ENCODE data around the gene CLK2.
A peak's percentile ranks its signal among the peaks of the same experiment; 100 is the strongest.

Gene CLK2

GRCh38 chr1:155267373-155267772, 5.9 kb downstream of the CLK2 start:
- H3K9me3 Mint-ChIP-seq, result no peaks in the 10 kb centered on the region
- intact Hi-C loops (cut with micrococcal nuclease), result no loop called here
- no peaks in the 10 kb centered on the region for H3K27me3 Mint-ChIP-seq
- H3K36me3 Mint-ChIP-seq (ENCODE audit: low read depth), result peaks cover 98% of the 10 kb centered on the region
- H3K27ac Mint-ChIP-seq, result no peak overlapping the region
- no peak overlapping the region for H3K4me3 Mint-ChIP-seq
- peaks cover 33% of the 10 kb centered on the region for H3K4me1 Mint-ChIP-seq (ENCODE audit: low read depth)

- Mint-ChIP-seq H3K9me3 (no peaks in the 10 kb centered on the region), H3K27ac (no peak overlapping the region), H3K4me1 (ENCODE audit: low read depth) (peaks cover 31% of the 10 kb centered on the region), H3K36me3 (ENCODE audit: low read depth) (peaks cover 99% of the 10 kb centered on the region), H3K27me3 (no peaks in the 10 kb centered on the region), H3K4me3 (no peak overlapping the region)
- intact Hi-C loops (cut with micrococcal nuclease), result no loop called here
Measured at GRCh38 chr1:155266553-155266952, 6.8 kb downstream of the CLK2 start.

GRCh38 chr1:155263067-155263466, 10.2 kb downstream of the CLK2 start:
- Mint-ChIP-seq H3K27ac (peak overlapping the region; percentile 93), H3K4me3 (no peak overlapping the region), H3K4me1 (ENCODE audit: low read depth) (peaks cover 34% of the 10 kb centered on the region), H3K9me3 (no peaks in the 10 kb centered on the region), H3K27me3 (no peaks in the 10 kb centered on the region), H3K36me3 (ENCODE audit: low read depth) (peaks cover 98% of the 10 kb centered on the region)
- intact Hi-C loops (cut with micrococcal nuclease), result no loop called here

- Mint-ChIP-seq H3K4me1 (ENCODE audit: low read depth) (peaks cover 39% of the 10 kb centered on the region), H3K27me3 (no peaks in the 10 kb centered on the region), H3K27ac (peak within 1 kb of the TSS; percentile 93), H3K9me3 (no peaks in the 10 kb centered on the region), H3K36me3 (ENCODE audit: low read depth) (peaks cover 98% of the 10 kb centered on the region), H3K4me3 (peak within 1 kb of the TSS; percentile 95)
- intact Hi-C loops (cut with micrococcal nuclease), result loop anchor here (1.0 kb wide), 2 partner anchors 11 to 46 kb away; partner anchors contain the start of genes CLK2 and FDPS
Measured at GRCh38 chr1:155261852-155262673, 11.2 kb downstream of the CLK2 start, which contains the start of gene SCAMP3. SCAMP3 (minus strand) TSS chr1:155262360; CDS start chr1:155262151, 209 bp downstream.

GRCh38 chr1:155261493-155261851, 11.8 kb downstream of the CLK2 start:
- no peaks in the 10 kb centered on the region for H3K27me3 Mint-ChIP-seq
- H3K4me1 Mint-ChIP-seq (ENCODE audit: low read depth), result peaks cover 45% of the 10 kb centered on the region
- peak overlapping the region; percentile 93 for H3K27ac Mint-ChIP-seq
- intact Hi-C loops (cut with micrococcal nuclease), result no loop called here
- peak overlapping the region; percentile 95 for H3K4me3 Mint-ChIP-seq
- H3K36me3 Mint-ChIP-seq (ENCODE audit: low read depth), result peaks cover 98% of the 10 kb centered on the region
- no peaks in the 10 kb centered on the region for H3K9me3 Mint-ChIP-seq

- H3K27ac Mint-ChIP-seq, result peak overlapping the region; percentile 78
- no peak overlapping the region for H3K4me3 Mint-ChIP-seq
- peaks cover 98% of the 10 kb centered on the region for H3K36me3 Mint-ChIP-seq (ENCODE audit: low read depth)
- no peaks in the 10 kb centered on the region for H3K9me3 Mint-ChIP-seq
- peaks cover 54% of the 10 kb centered on the region for H3K4me1 Mint-ChIP-seq (ENCODE audit: low read depth)
- intact Hi-C loops (cut with micrococcal nuclease), result no loop called here
- no peaks in the 10 kb centered on the region for H3K27me3 Mint-ChIP-seq
Measured at GRCh38 chr1:155260276-155260675, 13.0 kb downstream of the CLK2 start.

GRCh38 chr1:155256058-155256852, 17.0 kb downstream of the CLK2 start:
- peak overlapping the region; percentile 90 for H3K27ac Mint-ChIP-seq
- H3K36me3 Mint-ChIP-seq (ENCODE audit: low read depth), result peaks cover 62% of the 10 kb centered on the region
- H3K27me3 Mint-ChIP-seq, result no peaks in the 10 kb centered on the region
- peaks cover 58% of the 10 kb centered on the region for H3K4me1 Mint-ChIP-seq (ENCODE audit: low read depth)
- no peaks in the 10 kb centered on the region for H3K9me3 Mint-ChIP-seq
- intact Hi-C loops (cut with micrococcal nuclease), result no loop called here
- H3K4me3 Mint-ChIP-seq, result peak overlapping the region; percentile 76

GRCh38 chr1:155255243-155256007, 17.9 kb downstream of the CLK2 start, which contains the start of gene ENTREP3:
ENTREP3 (minus strand) TSS chr1:155255483; CDS start chr1:155254877, 606 bp downstream.
- Mint-ChIP-seq H3K9me3 (no peaks in the 10 kb centered on the region), H3K27ac (peak within 1 kb of the TSS; percentile 90)
- intact Hi-C loops (cut with micrococcal nuclease), result no loop called here

GRCh38 chr1:155254714-155255242, 18.5 kb downstream of the CLK2 start:
- no peaks in the 10 kb centered on the region for H3K27me3 Mint-ChIP-seq
- H3K36me3 Mint-ChIP-seq (ENCODE audit: low read depth), result peaks cover 47% of the 10 kb centered on the region
- H3K9me3 Mint-ChIP-seq, result no peaks in the 10 kb centered on the region
- intact Hi-C loops (cut with micrococcal nuclease), result loop anchor here (5.0 kb wide), 2 partner anchors 248 to 338 kb away; no protein-coding TSS in a partner anchor
- H3K27ac Mint-ChIP-seq, result peak overlapping the region; percentile 90
- peak overlapping the region; percentile 76 for H3K4me3 Mint-ChIP-seq
- peaks cover 59% of the 10 kb centered on the region for H3K4me1 Mint-ChIP-seq (ENCODE audit: low read depth)

More at GRCh38 chr1:155255243-155256007, 17.9 kb downstream of the CLK2 start, which contains the start of gene ENTREP3:
- Mint-ChIP-seq H3K4me1 (ENCODE audit: low read depth) (peaks cover 58% of the 10 kb centered on the region), H3K4me3 (peak within 1 kb of the TSS; percentile 76), H3K36me3 (ENCODE audit: low read depth) (peaks cover 54% of the 10 kb centered on the region), H3K27me3 (no peaks in the 10 kb centered on the region)

GRCh38 chr1:155254228-155254713, 19.0 kb downstream of the CLK2 start:
- Mint-ChIP-seq H3K27ac (peak overlapping the region; percentile 90), H3K4me1 (ENCODE audit: low read depth) (peaks cover 59% of the 10 kb centered on the region), H3K9me3 (no peaks in the 10 kb centered on the region), H3K36me3 (ENCODE audit: low read depth) (peaks cover 42% of the 10 kb centered on the region), H3K27me3 (no peaks in the 10 kb centered on the region), H3K4me3 (peak overlapping the region; percentile 76)
- intact Hi-C loops (cut with micrococcal nuclease), result loop anchor here (5.0 kb wide), 2 partner anchors 248 to 338 kb away; no protein-coding TSS in a partner anchor

GRCh38 chr1:155253797-155254196, 19.5 kb downstream of the CLK2 start:
- Mint-ChIP-seq H3K36me3 (ENCODE audit: low read depth) (peaks cover 37% of the 10 kb centered on the region), H3K27me3 (no peaks in the 10 kb centered on the region), H3K27ac (peak overlapping the region; percentile 90), H3K9me3 (no peaks in the 10 kb centered on the region), H3K4me3 (peak overlapping the region; percentile 76), H3K4me1 (ENCODE audit: low read depth) (peaks cover 59% of the 10 kb centered on the region)
- intact Hi-C loops (cut with micrococcal nuclease), result loop anchor here (5.0 kb wide), 2 partner anchors 249 to 339 kb away; no protein-coding TSS in a partner anchor

GRCh38 chr1:155253208-155253607, 20.1 kb downstream of the CLK2 start:
- no peaks in the 10 kb centered on the region for H3K27me3 Mint-ChIP-seq
- intact Hi-C loops (cut with micrococcal nuclease), result loop anchor here (5.0 kb wide), 2 partner anchors 249 to 339 kb away; no protein-coding TSS in a partner anchor
- H3K27ac Mint-ChIP-seq, result peak overlapping the region; percentile 90
- no peak overlapping the region for H3K4me3 Mint-ChIP-seq
- H3K4me1 Mint-ChIP-seq (ENCODE audit: low read depth), result peaks cover 59% of the 10 kb centered on the region
- H3K9me3 Mint-ChIP-seq, result no peaks in the 10 kb centered on the region
- H3K36me3 Mint-ChIP-seq (ENCODE audit: low read depth), result peaks cover 33% of the 10 kb centered on the region

GRCh38 chr1:155251566-155251965, 21.7 kb downstream of the CLK2 start:
- peaks cover 49% of the 10 kb centered on the region for H3K4me1 Mint-ChIP-seq (ENCODE audit: low read depth)
- no peak overlapping the region for H3K4me3 Mint-ChIP-seq
- H3K36me3 Mint-ChIP-seq (ENCODE audit: low read depth), result peaks cover 34% of the 10 kb centered on the region
- H3K27ac Mint-ChIP-seq, result no peak overlapping the region
- intact Hi-C loops (cut with micrococcal nuclease), result loop anchor here (2.0 to 5.0 kb wide), 3 partner anchors 73 to 341 kb away; no protein-coding TSS in a partner anchor
- H3K27me3 Mint-ChIP-seq, result no peaks in the 10 kb centered on the region
- no peaks in the 10 kb centered on the region for H3K9me3 Mint-ChIP-seq
